GM12878 (cell line): Measurements from ENCODE around the gene MATN4. TPM values are rescaled to one million over a fixed set of nuclear protein-coding genes. Genes with fewer than 3 reads are reported as not detected.

Source experiments
- EP300 ChIP-seq, 2 experiments: fragments of 150-350 bp in 1 of 2; IDR thresholded peaks; 2 replicates each; pipeline ENCODE4 v1.6.1; 2011 to 2012; ENCODE audit warnings: low read depth in 2 of 2, low read length in 2 of 2, borderline replicate concordance in 1 of 2, improper control_type of control experiment in 1 of 2, inconsistent platforms in 1 of 2; ENCODE audit not compliant: control insufficient read depth in 1 of 2
- IRF4 ChIP-seq: IDR thresholded peaks from 2 replicates; pipeline ENCODE4 v1.6.1; 2011; ENCODE audit warnings: low read depth, low read length
- JUNB ChIP-seq: IDR thresholded peaks from 2 replicates; pipeline ENCODE4 v1.6.1; 2016; ENCODE audit warnings: antibody characterized with exemption, mild to moderate bottlenecking
- MYC ChIP-seq: IDR thresholded peaks from 2 replicates; pipeline ENCODE4 v1.6.1; 2011; ENCODE audit warnings: mild to moderate bottlenecking, low read length, moderate library complexity, inconsistent platforms; ENCODE audit not compliant: insufficient read depth, insufficient replicate concordance, insufficient read length, severe bottlenecking
- NFIC ChIP-seq: IDR thresholded peaks from 2 replicates; pipeline ENCODE4 v1.6.1; 2012; ENCODE audit warnings: low read depth, mild to moderate bottlenecking, inconsistent platforms, low read length, moderate library complexity
- POLR2A ChIP-seq: IDR thresholded peaks from 2 replicates; pipeline ENCODE4 v1.6.1; 2011; ENCODE audit warnings: low read depth, mild to moderate bottlenecking, low read length
- RAD51 ChIP-seq: fragments of 450-650 bp; IDR thresholded peaks from 2 replicates; pipeline ENCODE4 v1.6.1; 2016; ENCODE audit warnings: moderate library complexity, mild to moderate bottlenecking, inconsistent platforms
- RELA ChIP-seq: fragments of 450-650 bp; IDR thresholded peaks from 2 replicates; pipeline ENCODE4 v1.8.0; 2014; ENCODE audit warnings: borderline replicate concordance; ENCODE audit not compliant: partially characterized antibody
- SMARCA5 ChIP-seq: fragments of 450-650 bp; IDR thresholded peaks from 2 replicates; pipeline ENCODE4 v1.6.1; 2017; ENCODE audit warnings: mild to moderate bottlenecking
- SPI1 ChIP-seq: IDR thresholded peaks from 2 replicates; pipeline ENCODE4 v1.6.1; 2011; ENCODE audit warnings: low read depth, mild to moderate bottlenecking, low read length, moderate library complexity, borderline replicate concordance; ENCODE audit not compliant: insufficient read depth
- TAF1 ChIP-seq: IDR thresholded peaks from 2 replicates; pipeline ENCODE4 v1.6.1; 2011; ENCODE audit warnings: mild to moderate bottlenecking, low read depth, low read length, borderline replicate concordance
- YY1 ChIP-seq: IDR thresholded peaks from 2 replicates; pipeline ENCODE4 v1.6.1; 2011; ENCODE audit warnings: low read depth, mild to moderate bottlenecking, low read length
- polyA plus RNA-seq, 11 experiments: library from polyadenylated mRNA; depleted of rRNA in 4 of 11; unstranded in 6 of 11; stranded (reverse) in 5 of 11; fragments of >200 nt; fragmentation: Nextera tagmentation in 4 of 11; fragmentation: Illumina TruSeq in 1 of 11; extraction: Ambion mirVana in 4 of 11; extraction: Trizol in 1 of 11; gene quantifications; 1 replicate in 1 of 11; 2 replicates in 10 of 11; pipeline versions ENCODE4 v1.2.1 to v1.2.3, GENCODE V29; 2011 to 2016; ENCODE audit warnings: inconsistent platforms in 2 of 11, missing spikeins in 2 of 11, low read depth in 1 of 11
- total RNA-seq, 4 experiments: library from RNA; depleted of rRNA in 3 of 4; stranded (reverse); fragments of >200 nt in 3 of 4; fragmentation: Illumina TruSeq in 1 of 4; extraction: Trizol in 1 of 4; gene quantifications; 2 replicates each; pipeline versions ENCODE4 v1.2.1 to v1.2.3, GENCODE V29; 2013 to 2021
- TF ChIP-seq, protein P1 (sequence below), 3 experiments: IDR thresholded peaks in 2 of 3; conservative IDR thresholded peaks in 1 of 3; 2 replicates each; pipeline ENCODE4 v1.5.1; 2011; ENCODE audit warnings: low read depth in 3 of 3, low read length in 3 of 3, mild to moderate bottlenecking in 3 of 3, control low read depth in 2 of 3, moderate library complexity in 2 of 3, inconsistent platforms in 1 of 3, mixed read lengths in 1 of 3; ENCODE audit not compliant: control insufficient read depth in 2 of 3, insufficient read depth in 1 of 3; ENCODE audit errors: extremely low read depth in 1 of 3
- TF ChIP-seq, protein P2 (sequence below): fragments of 450-650 bp; IDR thresholded peaks from 2 replicates; pipeline ENCODE4 v1.6.1; 2016; ENCODE audit warnings: mild to moderate bottlenecking

The MATN4 gene
- total and polyA plus RNA-seq, 10 of the 15 experiments (the other 5 are each of a cell fraction or from before 2014, with no cell fraction given), result 0.10 to 0.15 TPM; not detected in 8

DNA sequence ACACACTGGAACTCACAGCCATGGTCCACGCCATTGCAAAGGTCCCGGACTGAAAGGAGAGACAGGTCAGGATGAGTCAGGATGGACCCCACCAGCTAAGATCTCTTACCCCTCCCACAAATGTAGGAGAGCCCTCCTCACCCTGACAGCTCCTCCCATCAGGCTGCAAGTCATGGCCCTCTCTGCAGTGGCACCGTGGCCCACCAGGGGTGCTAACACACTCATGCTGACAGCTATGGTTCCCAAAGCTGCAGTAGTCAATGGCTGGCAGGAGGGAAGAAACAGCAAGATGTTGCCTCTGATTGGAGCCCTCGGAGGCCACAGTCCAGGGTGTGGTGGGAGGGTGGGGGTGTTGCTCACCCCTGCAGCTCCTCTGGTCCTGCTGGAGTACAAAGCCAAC, 7.1 kb downstream of the MATN4 start (continued):
- no peak for TF ChIP-seq RELA
- no peak for TF ChIP-seq IRF4
- TF ChIP-seq, protein P1, sequence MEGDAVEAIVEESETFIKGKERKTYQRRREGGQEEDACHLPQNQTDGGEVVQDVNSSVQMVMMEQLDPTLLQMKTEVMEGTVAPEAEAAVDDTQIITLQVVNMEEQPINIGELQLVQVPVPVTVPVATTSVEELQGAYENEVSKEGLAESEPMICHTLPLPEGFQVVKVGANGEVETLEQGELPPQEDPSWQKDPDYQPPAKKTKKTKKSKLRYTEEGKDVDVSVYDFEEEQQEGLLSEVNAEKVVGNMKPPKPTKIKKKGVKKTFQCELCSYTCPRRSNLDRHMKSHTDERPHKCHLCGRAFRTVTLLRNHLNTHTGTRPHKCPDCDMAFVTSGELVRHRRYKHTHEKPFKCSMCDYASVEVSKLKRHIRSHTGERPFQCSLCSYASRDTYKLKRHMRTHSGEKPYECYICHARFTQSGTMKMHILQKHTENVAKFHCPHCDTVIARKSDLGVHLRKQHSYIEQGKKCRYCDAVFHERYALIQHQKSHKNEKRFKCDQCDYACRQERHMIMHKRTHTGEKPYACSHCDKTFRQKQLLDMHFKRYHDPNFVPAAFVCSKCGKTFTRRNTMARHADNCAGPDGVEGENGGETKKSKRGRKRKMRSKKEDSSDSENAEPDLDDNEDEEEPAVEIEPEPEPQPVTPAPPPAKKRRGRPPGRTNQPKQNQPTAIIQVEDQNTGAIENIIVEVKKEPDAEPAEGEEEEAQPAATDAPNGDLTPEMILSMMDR (IDR thresholded peaks at IDR 0.05 in 2 of 3, conservative IDR thresholded peaks at IDR 0.05 in 1 of 3; ENCODE audit: control insufficient read depth in 2 of 3, extremely low read depth in 1 of 3, insufficient read depth in 1 of 3, low read depth in 3 of 3, low read length in 3 of 3), result peak; percentile 40 to 66 (median 61)
- no peak for TF ChIP-seq EP300 (IDR thresholded peaks at IDR 0.05; ENCODE audit: borderline replicate concordance in 1 of 2, control insufficient read depth in 1 of 2, low read depth in 2 of 2, low read length in 2 of 2)
- TF ChIP-seq SMARCA5, result no peak
- TF ChIP-seq YY1, result peak; percentile 67; the same call in 1 of the 2 replicates
- TF ChIP-seq SPI1, result no peak
- TF ChIP-seq MYC, result no peak
- no peak for TF ChIP-seq TAF1
- no peak for TF ChIP-seq RAD51
- TF ChIP-seq, protein P2, sequence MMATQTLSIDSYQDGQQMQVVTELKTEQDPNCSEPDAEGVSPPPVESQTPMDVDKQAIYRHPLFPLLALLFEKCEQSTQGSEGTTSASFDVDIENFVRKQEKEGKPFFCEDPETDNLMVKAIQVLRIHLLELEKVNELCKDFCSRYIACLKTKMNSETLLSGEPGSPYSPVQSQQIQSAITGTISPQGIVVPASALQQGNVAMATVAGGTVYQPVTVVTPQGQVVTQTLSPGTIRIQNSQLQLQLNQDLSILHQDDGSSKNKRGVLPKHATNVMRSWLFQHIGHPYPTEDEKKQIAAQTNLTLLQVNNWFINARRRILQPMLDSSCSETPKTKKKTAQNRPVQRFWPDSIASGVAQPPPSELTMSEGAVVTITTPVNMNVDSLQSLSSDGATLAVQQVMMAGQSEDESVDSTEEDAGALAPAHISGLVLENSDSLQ, result peak; percentile 48
- TF ChIP-seq JUNB, result no peak
- no peak for TF ChIP-seq POLR2A
- no peak for TF ChIP-seq NFIC
